A673 (cell line): ENCODE data around the gene RNASE9. TPM values are rescaled to one million over a fixed set of nuclear protein-coding genes. Genes with fewer than 3 reads are reported as not detected.

Source experiments
- BruUV-seq: library from RNA; stranded (reverse); fragments of 400-500 nt; replicated peaks from 2 replicates; lab custom pipeline; 2021; lab: Mats Ljungman, UMichigan
- CTCF ChIA-PET: fragments of 300-600 bp; sonication (Branson Sonifier 250); formaldehyde crosslinking; loops from one replicate; lab custom pipeline; 2022; ENCODE audit warnings: antibody characterized with exemption; lab: Charles Lee
- POLR2A ChIA-PET: fragments of 300-600 bp; sonication (Branson Sonifier 250); formaldehyde crosslinking; loops from one replicate; lab custom pipeline; 2022; ENCODE audit warnings: antibody characterized with exemption; ENCODE audit not compliant: low non-redundant PET; lab: Charles Lee
- DNase-seq: peaks from one replicate; pipeline ENCODE4 v3.0.0-alpha.2; 2015; ENCODE audit warnings: low spot score
- H3K27ac ChIP-seq: fragments of 200-600 bp; sonication (generic); 2 replicates; pipeline ENCODE4 v1.5.1; 2016; ENCODE audit warnings: mixed run types, low read depth, mild to moderate bottlenecking, mixed read lengths, antibody characterized with exemption, low read length; ENCODE audit not compliant: poor library complexity, severe bottlenecking
- H3K27me3 ChIP-seq: fragments of 200-600 bp; sonication (generic); replicated peaks from 2 replicates; pipeline ENCODE4 v1.6.1; 2017; ENCODE audit warnings: mixed run types, low read depth, mild to moderate bottlenecking, mixed read lengths, antibody characterized with exemption, low read length; ENCODE audit not compliant: insufficient read depth, poor library complexity
- H3K36me3 ChIP-seq: fragments of 200-600 bp; sonication (generic); 2 replicates; pipeline ENCODE4 v1.6.1; 2016; ENCODE audit warnings: mixed run types, mild to moderate bottlenecking, mixed read lengths, antibody characterized with exemption, low read length; ENCODE audit not compliant: insufficient read depth, poor library complexity, severe bottlenecking
- H3K4me1 ChIP-seq: fragments of 200-600 bp; sonication (generic); 2 replicates; pipeline ENCODE4 v1.6.1; 2017; ENCODE audit warnings: mixed run types, mild to moderate bottlenecking, mixed read lengths, antibody characterized with exemption, low read length; ENCODE audit not compliant: insufficient read depth, poor library complexity, severe bottlenecking
- H3K4me3 ChIP-seq: fragments of 200-600 bp; sonication (generic); 2 replicates; pipeline ENCODE4 v1.5.1; 2016; ENCODE audit warnings: low read depth, mixed run types, mild to moderate bottlenecking, mixed read lengths, low read length; ENCODE audit not compliant: poor library complexity, severe bottlenecking
- H3K9me3 ChIP-seq: fragments of 200-600 bp; sonication (generic); 2 replicates; pipeline ENCODE4 v1.6.1; 2016; ENCODE audit warnings: mixed run types, low read depth, mild to moderate bottlenecking, mixed read lengths, antibody characterized with exemption, low read length; ENCODE audit not compliant: poor library complexity, severe bottlenecking
- EZH2 ChIP-seq: fragments of 200-600 bp; sonication (generic); IDR thresholded peaks from 2 replicates; pipeline ENCODE4 v1.6.1; 2017; ENCODE audit warnings: borderline replicate concordance, low read depth, mild to moderate bottlenecking, mixed read lengths, antibody characterized with exemption, low read length; ENCODE audit not compliant: poor library complexity, severe bottlenecking
- intact Hi-C: fragments of 100-400 bp; cut with micrococcal nuclease; formaldehyde crosslinking; loops from one replicate; pipeline ENCODE4 v1.10.0; 2022; ENCODE audit not compliant: unreplicated experiment
- total RNA-seq: library from RNA; stranded (reverse); gene quantifications from 2 replicates; pipeline ENCODE4 v1.2.3, GENCODE V29; 2021
- TF ChIP-seq, protein P1 (sequence below): fragments of 300-800, 200-600 bp; sonication (generic); conservative IDR thresholded peaks from 2 replicates; pipeline ENCODE4 v1.5.1; 2017; ENCODE audit warnings: low read depth, mild to moderate bottlenecking, antibody characterized with exemption, low read length, moderate library complexity, mixed read lengths

RNASE9 gene
- total RNA-seq, 1 experiment from 2014 or later = not detected

DNA sequence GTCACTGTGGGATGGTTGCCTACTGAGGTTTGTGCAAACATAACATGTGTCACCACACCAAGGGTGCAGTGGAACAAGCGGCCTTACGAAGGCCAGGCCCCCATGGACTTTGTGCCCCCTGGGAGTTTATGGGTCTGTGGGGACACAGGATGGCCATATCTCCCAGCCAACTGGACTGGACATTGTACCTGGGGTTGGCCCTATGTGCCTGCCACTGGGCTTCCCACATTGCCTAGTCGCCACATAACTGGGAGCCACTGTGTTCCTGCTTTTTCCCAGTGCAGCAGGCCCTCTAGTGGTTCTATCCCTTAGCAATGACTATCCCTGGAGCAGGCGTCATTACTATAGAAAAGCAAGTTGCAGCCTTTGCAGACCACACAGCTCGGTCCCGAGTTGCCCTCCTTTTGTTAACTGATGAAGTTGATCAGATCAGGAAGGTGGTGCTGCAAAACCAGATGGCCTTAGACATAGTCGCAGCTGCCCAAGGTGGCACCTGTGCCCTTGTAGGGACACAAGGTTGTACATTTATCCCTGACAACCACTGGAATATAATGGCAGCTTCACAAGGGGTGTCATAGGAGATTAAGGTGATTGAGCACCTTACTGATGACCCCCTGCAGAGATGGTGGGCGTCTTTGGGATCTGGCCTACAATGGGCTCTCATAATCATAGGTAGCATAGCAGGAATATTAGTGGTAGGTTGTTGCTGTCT lies 45.5 kb upstream of the RNASE9 start:
- no peak overlapping the region for H3K27ac ChIP-seq
- peaks cover 10% of the 10 kb centered on the region for H3K4me1 ChIP-seq
- CTCF ChIA-PET = no interaction called here
- H3K4me3 ChIP-seq = no peak overlapping the region
- peak; percentile 60 for DNase-seq
- POLR2A ChIA-PET = no interaction called here
- TF ChIP-seq, protein P1, sequence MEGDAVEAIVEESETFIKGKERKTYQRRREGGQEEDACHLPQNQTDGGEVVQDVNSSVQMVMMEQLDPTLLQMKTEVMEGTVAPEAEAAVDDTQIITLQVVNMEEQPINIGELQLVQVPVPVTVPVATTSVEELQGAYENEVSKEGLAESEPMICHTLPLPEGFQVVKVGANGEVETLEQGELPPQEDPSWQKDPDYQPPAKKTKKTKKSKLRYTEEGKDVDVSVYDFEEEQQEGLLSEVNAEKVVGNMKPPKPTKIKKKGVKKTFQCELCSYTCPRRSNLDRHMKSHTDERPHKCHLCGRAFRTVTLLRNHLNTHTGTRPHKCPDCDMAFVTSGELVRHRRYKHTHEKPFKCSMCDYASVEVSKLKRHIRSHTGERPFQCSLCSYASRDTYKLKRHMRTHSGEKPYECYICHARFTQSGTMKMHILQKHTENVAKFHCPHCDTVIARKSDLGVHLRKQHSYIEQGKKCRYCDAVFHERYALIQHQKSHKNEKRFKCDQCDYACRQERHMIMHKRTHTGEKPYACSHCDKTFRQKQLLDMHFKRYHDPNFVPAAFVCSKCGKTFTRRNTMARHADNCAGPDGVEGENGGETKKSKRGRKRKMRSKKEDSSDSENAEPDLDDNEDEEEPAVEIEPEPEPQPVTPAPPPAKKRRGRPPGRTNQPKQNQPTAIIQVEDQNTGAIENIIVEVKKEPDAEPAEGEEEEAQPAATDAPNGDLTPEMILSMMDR = peak; percentile 72
- no peak for TF ChIP-seq EZH2
- H3K9me3 ChIP-seq = no peaks in the 10 kb centered on the region
- intact Hi-C loops = no loop called here
- no peaks in the 10 kb centered on the region for H3K36me3 ChIP-seq
- H3K27me3 ChIP-seq = no peaks in the 10 kb centered on the region
- BruUV-seq = no TSS peak

- Histone ChIP-seq H3K4me3 (no peak overlapping the region), H3K9me3 (no peaks in the 10 kb centered on the region), H3K27me3 (no peaks in the 10 kb centered on the region), H3K27ac (no peak overlapping the region), H3K4me1 (peaks cover 3% of the 10 kb centered on the region), H3K36me3 (no peaks in the 10 kb centered on the region)
- TF ChIP-seq, protein P1 = no peak
- TF ChIP-seq EZH2 = no peak
- ChIA-PET POLR2A (no interaction called here), CTCF (no interaction called here)
- no peak for DNase-seq
- intact Hi-C loops = no loop called here
- no TSS peak for BruUV-seq
These were observed 43.2 kb upstream of the RNASE9 start for GRCh38 chr14:20603813-20604690.

DNA sequence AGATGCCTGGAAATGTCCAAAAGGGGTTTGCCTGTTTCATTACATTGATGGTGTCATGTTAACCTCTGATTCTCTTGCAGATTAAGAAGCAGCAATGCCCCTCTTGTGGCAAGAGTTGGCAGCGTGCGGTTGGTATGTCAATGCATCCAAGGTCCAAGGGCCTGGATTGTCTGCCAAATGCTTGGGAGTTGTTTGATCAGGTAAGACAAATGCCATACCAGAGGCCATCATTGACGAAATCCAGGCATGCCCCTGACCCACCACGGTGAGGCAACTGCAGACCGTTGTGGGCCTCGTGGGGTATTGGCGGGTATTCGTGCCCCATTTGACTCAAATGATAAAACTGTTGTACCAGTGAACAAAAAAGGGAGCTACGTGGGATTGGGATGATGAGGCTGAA lies 41.7 kb upstream of the RNASE9 start:
- no peak for DNase-seq
- H3K27ac ChIP-seq = no peak overlapping the region
- POLR2A ChIA-PET = no interaction called here
- H3K27me3 ChIP-seq = no peaks in the 10 kb centered on the region
- H3K4me3 ChIP-seq = no peak overlapping the region
- no peak for TF ChIP-seq EZH2
- TF ChIP-seq, protein P1 = no peak
- no peaks in the 10 kb centered on the region for H3K9me3 ChIP-seq
- CTCF ChIA-PET = no interaction called here
- BruUV-seq = no TSS peak
- no peaks in the 10 kb centered on the region for H3K4me1 ChIP-seq
- intact Hi-C loops = no loop called here
- H3K36me3 ChIP-seq = no peaks in the 10 kb centered on the region
